NCI-H146 (cell line): ENCODE data around the gene SLIT3.
A peak's percentile ranks its signal among the peaks of the same experiment; 100 is the strongest.

Experiments used
- DNase-seq: peaks from one replicate; lab custom pipeline; 2025; lab: John Stamatoyannopoulos, UW

SLIT3 gene

DNA sequence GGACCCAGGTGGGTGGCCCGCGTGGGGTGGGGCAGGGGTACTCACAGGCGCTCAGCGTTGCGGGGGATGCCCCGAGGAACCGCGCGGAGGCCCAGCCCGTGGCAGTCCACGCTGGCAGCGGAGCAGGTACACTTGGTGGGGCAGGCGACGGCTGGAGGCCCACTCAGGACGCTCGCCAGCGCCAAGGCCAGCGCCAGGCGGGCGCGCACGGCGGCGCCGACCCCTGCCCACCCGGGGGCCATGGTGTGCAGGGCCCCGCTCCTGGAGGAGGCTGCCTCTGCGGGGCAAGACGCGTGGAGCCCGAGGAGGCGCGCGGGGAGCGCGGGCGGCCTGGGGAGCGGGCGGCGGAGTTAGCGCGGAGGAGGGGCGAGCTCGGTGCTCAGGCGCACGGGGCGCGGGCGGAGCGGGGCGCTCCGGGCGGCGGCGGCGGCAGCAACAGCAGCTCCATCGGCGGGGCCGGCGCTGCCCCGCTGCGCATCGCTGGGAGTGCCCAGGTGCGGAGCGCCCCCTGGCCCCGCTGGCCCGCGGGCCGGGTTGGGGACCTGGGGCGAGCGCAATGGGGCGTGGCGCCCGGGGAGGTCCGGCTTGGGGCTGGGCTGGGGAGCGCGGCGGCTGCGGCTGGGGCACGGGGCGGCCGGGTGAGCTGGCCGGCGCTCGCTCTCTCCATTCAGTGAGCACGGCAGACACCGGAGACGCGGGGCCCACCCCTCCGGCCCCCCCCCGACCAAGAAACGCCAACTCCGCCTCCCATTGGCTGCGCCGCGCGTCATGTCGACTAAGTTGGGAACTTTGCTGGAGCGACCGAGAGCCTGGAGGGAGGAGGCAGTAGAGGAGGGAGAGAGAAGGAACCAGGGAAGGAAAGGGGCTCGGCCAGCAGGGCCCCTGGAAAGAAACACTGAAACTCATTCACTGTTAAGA, at the start of gene SLIT3:
TSS of gene SLIT3 (minus strand) at position 672 of the 918 bp plus-strand sequence. CDS start at position 242, 430 bp downstream.
- no peak for DNase-seq

- DNase-seq: no peak
Observed at GRCh38 chr5:169350016-169350415, 49.1 kb upstream of the SLIT3 start.

DNA sequence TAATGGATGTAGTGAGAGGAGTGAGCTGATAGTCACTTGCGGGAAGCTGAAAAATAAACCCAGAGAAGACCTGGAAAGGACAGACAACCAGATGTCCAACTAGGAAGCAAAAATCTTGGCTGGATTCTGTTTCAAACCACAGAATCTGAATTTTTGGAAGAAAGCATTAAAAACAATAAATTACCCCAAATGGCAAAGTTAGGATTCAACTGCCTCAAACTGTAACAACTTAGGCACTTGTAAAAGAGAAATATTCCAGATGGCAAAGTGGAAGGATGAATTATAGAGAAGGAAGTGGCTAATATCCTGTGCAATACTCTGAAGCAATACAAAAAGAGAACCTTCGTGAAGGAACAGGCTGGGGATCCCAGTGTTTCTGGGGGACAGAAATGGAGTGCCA, 46.8 kb upstream of the SLIT3 start:
- DNase-seq: no peak

DNA sequence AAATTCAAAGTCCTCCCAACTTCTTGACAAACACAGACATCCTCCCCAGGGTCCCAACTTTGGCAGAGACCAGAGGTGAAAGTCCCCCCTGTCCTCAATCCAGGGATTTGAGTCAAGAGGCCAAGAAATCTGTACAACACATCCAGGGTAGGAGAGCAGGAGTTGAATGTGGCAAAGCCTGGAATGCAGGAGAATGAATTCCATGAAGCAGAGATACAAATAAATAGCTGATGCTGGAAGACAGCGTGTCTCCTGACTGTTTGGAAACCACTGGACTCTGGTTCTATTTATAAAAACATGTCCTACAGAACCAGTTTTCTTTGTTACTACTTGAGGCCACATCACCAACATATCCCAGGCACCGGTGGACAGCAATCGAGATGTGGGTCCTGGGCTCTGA, 43.7 kb upstream of the SLIT3 start:
- no peak for DNase-seq

- DNase-seq: no peak
Observed at GRCh38 chr5:169343766-169344165, 42.8 kb upstream of the SLIT3 start.

DNA sequence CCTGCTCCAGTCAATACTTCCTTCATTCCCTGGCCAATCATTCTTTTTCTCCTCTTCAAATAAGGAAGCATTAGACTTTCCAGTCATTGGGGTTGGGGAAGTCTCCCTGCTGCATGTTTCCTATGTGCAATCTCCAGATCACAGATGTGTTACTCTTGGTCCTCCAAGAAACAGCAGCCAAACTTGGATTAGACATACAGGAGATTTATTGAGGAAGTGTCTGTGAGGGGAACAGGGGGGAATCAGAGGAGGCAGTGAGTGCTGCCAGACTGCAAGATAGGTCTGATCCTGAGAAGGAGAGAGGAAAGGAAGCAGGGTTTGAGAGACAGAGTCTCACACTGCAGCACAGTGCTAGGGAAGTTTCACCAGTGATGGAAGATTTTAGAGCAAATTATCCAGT, 40.6 kb upstream of the SLIT3 start:
- no peak for DNase-seq

- DNase-seq: no peak
Observed at GRCh38 chr5:169339869-169340268, 38.9 kb upstream of the SLIT3 start.

DNA sequence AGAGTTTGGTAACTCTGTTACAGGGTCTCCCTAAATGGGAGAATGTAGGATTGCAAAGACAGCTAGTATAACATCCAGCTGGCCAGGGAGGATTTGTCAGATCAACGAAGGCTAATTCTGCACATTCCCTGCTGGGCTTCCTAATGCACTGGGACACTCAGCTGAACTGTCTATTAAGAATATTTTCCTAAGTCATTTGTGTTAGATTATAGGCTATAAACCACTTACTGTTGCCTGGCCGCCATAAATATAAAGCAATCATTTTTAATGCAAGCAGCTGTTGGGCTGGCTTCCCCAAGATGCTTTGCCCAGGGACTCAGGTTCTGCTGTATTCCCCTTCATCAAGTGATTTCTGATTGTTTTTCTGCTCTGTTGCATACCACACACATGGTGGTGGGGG, 35.3 kb upstream of the SLIT3 start:
- no peak for DNase-seq

GRCh38 chr5:169335806-169336205, 34.9 kb upstream of the SLIT3 start:
- no peak for DNase-seq

- no peak for DNase-seq
Observed at GRCh38 chr5:169333518-169333917, 32.6 kb upstream of the SLIT3 start.

DNA sequence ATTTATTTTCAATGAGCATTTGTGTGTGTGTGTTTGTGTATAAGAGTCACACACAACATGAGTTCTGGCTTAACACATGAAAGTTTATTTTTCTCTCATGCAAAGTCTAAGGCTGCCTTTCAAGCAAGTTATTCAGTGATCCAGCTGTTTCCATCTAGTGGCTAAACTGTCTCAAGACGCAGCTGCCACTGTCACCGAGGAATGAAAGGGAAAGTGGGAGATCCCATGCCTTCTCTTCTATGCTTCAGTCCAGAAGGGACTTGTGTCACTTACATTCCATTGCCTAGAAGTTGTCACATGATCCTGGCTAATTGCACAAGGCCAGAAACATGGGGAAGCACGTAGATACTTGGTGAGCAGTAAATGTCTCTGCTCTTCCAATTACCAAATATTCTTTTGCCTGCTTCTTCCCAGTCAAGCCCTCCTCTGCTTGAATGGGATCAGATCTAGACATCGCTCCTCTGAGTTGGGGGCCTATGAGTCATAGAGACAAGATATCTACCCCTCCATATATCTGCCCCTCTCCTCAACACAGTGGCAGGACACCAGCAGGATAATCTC, 30.4 kb upstream of the SLIT3 start:
- DNase-seq: no peak

DNA sequence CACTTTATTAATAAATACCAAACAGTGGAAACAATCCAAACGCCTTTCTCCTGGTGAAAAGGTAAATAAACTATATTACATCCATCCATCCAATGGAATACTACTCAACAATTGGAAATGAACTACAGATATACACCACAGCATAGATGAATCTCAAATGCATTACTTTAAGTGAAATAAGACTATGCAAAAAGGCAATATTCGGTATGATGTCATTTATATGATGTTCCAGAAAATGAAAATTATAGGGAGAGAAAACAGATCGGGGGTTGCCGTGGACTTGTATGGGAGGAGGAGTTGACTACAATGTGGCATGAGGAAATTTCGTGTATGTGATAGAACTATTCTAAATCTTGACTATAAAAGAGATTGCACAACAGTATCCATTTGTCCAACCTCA, 27.5 kb upstream of the SLIT3 start:
- DNase-seq: no peak

- DNase-seq: no peak
Observed at GRCh38 chr5:169325273-169325672, 24.3 kb upstream of the SLIT3 start.

GRCh38 chr5:169318556-169318955, 17.6 kb upstream of the SLIT3 start:
- DNase-seq: no peak

DNA sequence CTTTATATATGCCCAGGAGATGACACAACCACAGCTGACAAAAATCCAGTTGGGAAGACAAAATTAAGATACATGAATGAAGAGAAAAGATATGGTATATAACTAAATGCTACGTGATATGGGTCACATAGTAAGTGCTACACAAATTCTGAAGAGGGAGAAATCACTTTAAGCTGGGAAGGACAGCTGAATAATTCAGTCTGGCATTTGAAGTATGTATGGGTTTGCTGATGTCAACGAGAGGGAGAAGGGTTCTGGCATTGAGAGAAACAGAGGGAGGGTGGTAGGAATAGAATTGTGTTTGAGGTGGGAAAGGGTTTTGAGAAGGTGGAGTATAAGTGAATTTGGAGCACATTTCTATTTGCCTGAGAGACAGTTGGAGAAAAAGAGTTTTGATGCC, 6.7 kb upstream of the SLIT3 start:
- no peak for DNase-seq

DNA sequence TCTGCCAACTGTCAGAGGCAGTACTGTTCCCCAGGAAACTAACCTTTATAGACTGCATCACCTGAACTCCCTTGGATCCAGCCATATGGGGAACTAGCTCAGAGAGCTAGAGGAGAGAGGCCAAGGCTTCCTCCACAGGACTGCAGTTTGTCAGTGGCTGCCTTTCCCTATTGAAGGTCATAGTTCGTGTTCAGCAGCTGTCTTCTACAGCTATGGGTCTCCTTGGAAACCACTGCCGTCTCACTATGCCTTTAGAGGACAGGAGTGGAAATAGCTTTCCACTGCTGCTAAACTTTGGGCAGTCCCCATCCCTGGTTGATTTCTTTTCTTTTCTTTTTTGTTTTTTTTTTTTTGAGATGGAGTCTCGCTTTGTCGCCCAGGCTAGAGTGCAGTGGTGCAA, 4.4 kb upstream of the SLIT3 start:
- DNase-seq: no peak

DNA sequence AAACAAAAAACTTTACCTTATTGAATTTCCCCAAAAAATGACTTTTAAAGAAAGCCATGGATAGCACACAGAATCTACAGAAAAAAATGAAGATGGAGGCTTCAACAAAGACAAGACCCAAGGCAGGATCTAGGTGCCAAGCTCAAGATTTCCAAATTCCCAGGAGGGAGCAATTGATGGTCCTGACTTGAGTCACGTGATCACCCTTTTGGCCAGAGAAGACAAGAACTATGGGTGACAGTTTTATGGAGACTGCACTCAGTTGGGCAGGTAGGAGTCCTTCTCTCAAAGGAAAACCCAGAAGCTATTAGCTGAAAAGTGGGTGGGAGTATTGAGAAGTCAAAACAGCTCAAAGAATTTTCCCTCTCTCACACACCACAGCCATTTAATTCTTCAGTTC, 3.2 kb upstream of the SLIT3 start:
- no peak for DNase-seq

- DNase-seq: no peak
Observed at GRCh38 chr5:169303119-169303515, 2.2 kb upstream of the SLIT3 start.

DNA sequence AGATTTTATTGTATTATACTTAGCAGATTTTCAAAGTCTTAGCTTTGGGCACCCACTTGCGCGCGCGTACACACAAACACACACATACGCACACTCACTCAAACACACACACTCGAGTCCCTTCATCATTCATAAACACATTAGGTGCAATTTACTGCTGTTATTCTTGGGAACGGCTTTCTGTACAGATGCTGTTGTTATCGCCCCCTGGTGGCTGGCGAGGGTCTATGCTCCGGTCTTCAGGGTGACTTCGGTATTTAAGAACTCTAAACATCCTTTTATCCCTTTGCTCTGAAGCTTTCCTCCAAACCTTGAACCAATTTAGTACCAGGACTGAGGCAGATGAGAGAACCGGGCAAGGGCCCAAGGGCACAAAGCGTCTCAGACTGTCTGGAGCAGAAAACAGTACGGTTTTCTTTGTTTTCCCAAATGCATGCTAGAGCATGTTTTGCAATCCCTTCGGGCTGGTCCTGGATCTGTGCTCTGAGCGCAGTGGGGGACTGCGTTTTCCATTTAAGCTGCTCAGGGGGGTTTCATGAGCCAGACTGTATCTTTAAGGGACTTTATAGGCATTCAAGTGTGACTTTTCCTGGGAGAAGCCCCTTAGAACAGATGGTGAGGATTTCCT, 1.7 kb upstream of the SLIT3 start:
- peak; percentile 24 for DNase-seq

DNA sequence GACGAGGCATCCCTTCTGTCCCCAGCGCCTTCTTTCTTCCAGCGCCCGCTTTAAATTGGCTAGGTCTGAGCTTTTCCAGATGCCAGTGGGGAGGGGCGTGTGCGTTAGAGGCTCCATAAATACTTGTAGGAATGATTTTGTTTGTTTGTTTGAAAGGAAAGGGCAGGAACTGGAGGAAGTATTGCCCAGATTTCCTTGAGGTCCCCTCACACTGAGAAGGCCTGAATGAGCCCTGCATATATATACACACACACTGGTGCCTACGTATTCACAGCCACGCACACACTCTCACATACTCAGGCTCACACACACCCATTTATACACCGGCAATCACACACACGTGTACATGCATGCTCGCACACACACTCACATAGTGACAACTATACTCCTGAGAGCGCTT, 1.0 kb upstream of the SLIT3 start:
- DNase-seq: no peak

DNA sequence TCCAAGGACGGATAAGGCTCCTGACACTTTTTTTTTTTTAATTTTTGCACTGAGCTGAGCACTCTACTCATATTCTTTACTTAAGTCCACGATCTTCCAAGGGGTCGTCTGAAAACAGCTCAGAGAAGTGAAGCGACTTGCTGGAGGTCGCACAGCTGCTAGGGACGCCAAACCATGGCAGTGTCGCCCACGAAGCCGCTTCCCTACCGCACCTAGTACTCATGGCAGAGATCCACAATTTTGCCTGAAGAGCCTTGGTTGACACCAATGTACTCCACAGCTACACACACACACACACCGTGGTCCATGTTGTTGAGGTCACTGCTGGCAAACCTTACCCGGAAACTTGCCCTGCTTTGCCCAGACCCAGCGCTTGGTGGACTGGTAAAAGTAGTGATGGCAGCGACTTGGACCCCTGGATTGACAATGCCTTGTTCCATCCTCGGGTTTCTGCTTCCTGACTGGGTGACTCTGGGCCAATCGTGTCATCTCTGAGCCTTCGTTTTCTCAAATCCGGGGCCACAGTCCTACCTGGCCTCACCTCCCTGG, 521 bp upstream of the SLIT3 start:
- no peak for DNase-seq

DNA sequence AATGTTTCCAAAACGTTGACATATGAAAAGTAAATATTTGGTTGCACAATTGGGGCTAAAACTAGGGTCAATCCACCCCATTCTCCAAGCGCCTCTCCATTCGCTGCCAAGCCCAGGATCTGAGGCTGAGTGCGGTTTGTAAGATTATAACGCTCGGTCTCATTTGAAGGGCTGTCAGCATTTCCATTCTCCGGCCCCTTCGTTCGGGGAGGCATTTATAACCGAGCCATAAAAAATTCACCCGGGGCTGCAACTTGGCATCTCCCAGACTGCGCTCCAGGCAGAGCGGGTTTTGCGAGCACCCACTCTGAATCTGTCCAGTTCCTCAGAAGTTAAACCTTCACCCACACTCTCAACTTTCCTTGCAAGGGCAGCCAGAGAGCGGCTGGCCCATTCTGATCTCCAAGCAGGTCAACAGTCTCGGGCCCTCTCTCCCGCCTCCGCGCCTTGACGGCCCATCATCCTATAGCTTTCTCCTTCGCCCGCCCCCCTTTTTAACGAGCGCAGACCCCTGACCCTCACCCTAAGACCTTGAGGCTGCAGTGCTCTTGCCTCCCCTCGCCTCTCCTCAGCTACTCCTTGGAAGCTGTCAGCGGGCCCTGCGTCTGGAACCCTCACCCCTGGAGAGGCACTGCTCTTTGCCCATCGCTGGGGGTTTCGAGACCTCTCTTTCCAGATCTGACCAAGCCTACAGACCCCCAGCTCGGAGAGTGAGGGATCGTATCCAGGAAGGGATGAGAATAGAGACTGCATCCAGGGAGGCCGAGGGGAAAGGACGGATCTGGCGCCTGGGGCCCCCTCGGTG, 1.1 kb downstream of the SLIT3 start:
- DNase-seq: no peak
